B cell (primary cell): ENCODE data around the gene CDHR3. TPM values are rescaled to one million over a fixed set of nuclear protein-coding genes. Genes with fewer than 3 reads are reported as not detected.
A peak's percentile ranks its signal among the peaks of the same experiment; 100 is the strongest.

Experiments used
- ATAC-seq: fragments of 200-7000 bp; cut with Tn5 transposase; one replicate; pipeline ENCODE4 v1.10.0; 2021; ENCODE audit warnings: low read depth, mild to moderate bottlenecking, moderate number of reproducible peaks, moderate library complexity
- CTCF ChIA-PET: fragments of 350-600 bp; sonication (Branson Sonifier 250); formaldehyde crosslinking; loops from one replicate; lab custom pipeline; 2021; ENCODE audit warnings: antibody characterized with exemption, inconsistent platforms; lab: Charles Lee
- POLR2A ChIA-PET: fragments of 350-600 bp; sonication (Branson Sonifier 250); formaldehyde crosslinking; loops from one replicate; lab custom pipeline; 2021; ENCODE audit warnings: antibody characterized with exemption; lab: Charles Lee
- DNase-seq: peaks from one replicate; pipeline ENCODE4 v3.0.0; 2013
- H2AFZ ChIP-seq: 2 replicates; pipeline ENCODE4 v1.6.1; 2012; ENCODE audit warnings: mild to moderate bottlenecking, low read depth, low read length; ENCODE audit not compliant: insufficient read depth, poor library complexity, severe bottlenecking
- H3K27ac ChIP-seq, 2 donors: 1 replicate in 1 of 2; 2 replicates in 1 of 2; pipeline ENCODE4 v1.5.1; 2012 to 2013; ENCODE audit warnings: low read length in 2 of 2, mild to moderate bottlenecking in 2 of 2, moderate library complexity in 1 of 2
- H3K27me3 ChIP-seq, 4 experiments: fragments of 200-600 bp in 1 of 4; sonication (generic) in 1 of 4; replicated peaks in 1 of 4; 1 replicate in 2 of 4; 2 replicates in 2 of 4; pipeline versions ENCODE4 v1.6.1 to v1.7.0; 2013 to 2016; ENCODE audit warnings: low read length in 3 of 4, mild to moderate bottlenecking in 2 of 4, mixed read lengths in 1 of 4, moderate library complexity in 1 of 4; ENCODE audit not compliant: insufficient read depth in 4 of 4, control insufficient read depth in 3 of 4; ENCODE audit errors: control extremely low read depth in 1 of 4
- H3K36me3 ChIP-seq, 2 experiments: replicated peaks in 1 of 2; 1 replicate in 1 of 2; 2 replicates in 1 of 2; pipeline versions ENCODE4 v1.6.1 to v1.7.1; 2013; ENCODE audit warnings: low read length in 1 of 2; ENCODE audit not compliant: insufficient read depth in 2 of 2, control insufficient read depth in 1 of 2; ENCODE audit errors: control extremely low read depth in 1 of 2, extremely low read depth in 1 of 2
- H3K4me1 ChIP-seq, 2 donors: fragments of 200-600 bp in 1 of 2; sonication (generic) in 1 of 2; 1 replicate in 1 of 2; 2 replicates in 1 of 2; pipeline versions ENCODE4 v1.5.1 to v1.6.1; 2013 to 2017; ENCODE audit warnings: low read length in 2 of 2; ENCODE audit not compliant: control insufficient read depth in 2 of 2, insufficient read depth in 2 of 2
- H3K4me2 ChIP-seq: replicated peaks from 2 replicates; pipeline ENCODE3; 2012; ENCODE audit warnings: mild to moderate bottlenecking, low read depth, low read length; ENCODE audit not compliant: poor library complexity, severe bottlenecking
- H3K4me3 ChIP-seq, 5 experiments: fragments of 200-600 bp in 1 of 5; sonication (generic) in 1 of 5; 1 replicate in 3 of 5; 2 replicates in 2 of 5; pipeline versions ENCODE4 v1.5.1 to v1.7.0; 2011 to 2016; ENCODE audit warnings: low read length in 4 of 5, mild to moderate bottlenecking in 4 of 5, low read depth in 2 of 5, control low read depth in 1 of 5, moderate library complexity in 1 of 5; ENCODE audit not compliant: insufficient read depth in 1 of 5; ENCODE audit errors: control extremely low read depth in 1 of 5, extremely low read depth in 1 of 5
- H3K79me2 ChIP-seq: fragments of 200-600 bp; sonication (generic); one replicate; pipeline ENCODE4 v1.6.0; 2016; ENCODE audit warnings: low read length; ENCODE audit not compliant: control insufficient read depth, insufficient read depth
- H3K9ac ChIP-seq: fragments of 200-600 bp; sonication (generic); 2 replicates; pipeline ENCODE4 v1.6.1; 2017; ENCODE audit warnings: mild to moderate bottlenecking, low read length, moderate library complexity
- H3K9me3 ChIP-seq, 3 donors: one replicate each; pipeline versions ENCODE4 v1.6.1 to v1.7.1; 2013; ENCODE audit warnings: low read length in 2 of 3; ENCODE audit not compliant: control insufficient read depth in 2 of 3, insufficient read depth in 1 of 3; ENCODE audit errors: control extremely low read depth in 1 of 3
- H4K20me1 ChIP-seq: 2 replicates; pipeline ENCODE4 v1.6.0; 2012; ENCODE audit warnings: mild to moderate bottlenecking, low read length; ENCODE audit not compliant: insufficient read depth, control insufficient read depth, poor library complexity, severe bottlenecking
- H3K27ac Mint-ChIP-seq: one replicate; pipeline ENCODE4 v1.8.0; 2021; ENCODE audit warnings: mixed read lengths
- H3K27me3 Mint-ChIP-seq: one replicate; pipeline ENCODE4 v1.8.0; 2021; ENCODE audit warnings: mixed read lengths
- H3K4me1 Mint-ChIP-seq: one replicate; pipeline ENCODE4 v1.8.0; 2021; ENCODE audit warnings: mixed read lengths
- H3K4me3 Mint-ChIP-seq: one replicate; pipeline ENCODE4 v1.8.0; 2021; ENCODE audit warnings: mixed read lengths
- H3K9me3 Mint-ChIP-seq: one replicate; pipeline ENCODE4 v1.8.0; 2022; ENCODE audit warnings: mixed read lengths; ENCODE audit not compliant: insufficient read depth
- EZH2 ChIP-seq: IDR thresholded peaks from 2 replicates; pipeline ENCODE4 v1.6.1; 2012; ENCODE audit warnings: borderline replicate concordance, low read depth, mild to moderate bottlenecking, moderate library complexity, low read length; ENCODE audit not compliant: insufficient read depth, poor library complexity, severe bottlenecking
- WGBS: methylation state at CpG from one replicate; pipeline ENCODE4 v1.1.5; 2013; ENCODE audit warnings: missing lambda C conversion rate; ENCODE audit not compliant: insufficient coverage; 5-methylcytosine and 5-hydroxymethylcytosine counted together
- intact Hi-C: fragments of 100-400 bp; cut with micrococcal nuclease; formaldehyde crosslinking; loops from one replicate; pipeline ENCODE4 v1.10.0; 2022
- polyA plus RNA-seq: library from polyadenylated mRNA; depleted of rRNA; stranded (reverse); fragments of >200 nt; gene quantifications from 2 replicates; pipeline ENCODE4 v1.2.3, GENCODE V29; 2012
- total RNA-seq, 2 donors: library from RNA; stranded (reverse); fragments of 120-200 nt in 1 of 2; gene quantifications; 1 replicate in 1 of 2; 2 replicates in 1 of 2; pipeline versions ENCODE4 v1.2.3 to v1.2.4, GENCODE V29; 2013 to 2022
- TF ChIP-seq, protein P1 (sequence below): fragments of 200-600 bp; IDR thresholded peaks from one replicate; pipeline ENCODE4 v1.8.0; 2022; ENCODE audit warnings: antibody characterized with exemption, mild to moderate bottlenecking

CDHR3 gene
- total and polyA plus RNA-seq, 2 donors (not counting 1 experiment from before 2014, with no cell fraction given) = 0.34 to 2.6 TPM

GRCh38 chr7:106073701-106074100 is 110.6 kb downstream of the CDHR3 start:
- no peaks in the 10 kb centered on the region for H3K9me3 Mint-ChIP-seq
- DNase-seq (no peak), ATAC-seq (no peak)
- Histone ChIP-seq H4K20me1 (no peaks in the 10 kb centered on the region), H3K9me3 (no peaks in the 10 kb centered on the region), H3K4me3 (peak overlapping the region in 1 of 5 experiments; percentile 13), H3K9ac (peak overlapping the region; percentile 13), H3K27ac (peak overlapping the region; percentile 95 to 97), H3K4me1 (peaks cover 91 to 96% of the 10 kb centered on the region in 2 donors), H3K79me2 (peaks cover 3% of the 10 kb centered on the region), H2AFZ (no peak overlapping the region), H3K4me2 (peak overlapping the region; percentile 67), H3K36me3 (no peaks in the 10 kb centered on the region), H3K27me3 (no peaks in the 10 kb centered on the region)
- no CpG with 5 or more reads among the region's 3 CpGs for WGBS
- TF ChIP-seq, protein P1, sequence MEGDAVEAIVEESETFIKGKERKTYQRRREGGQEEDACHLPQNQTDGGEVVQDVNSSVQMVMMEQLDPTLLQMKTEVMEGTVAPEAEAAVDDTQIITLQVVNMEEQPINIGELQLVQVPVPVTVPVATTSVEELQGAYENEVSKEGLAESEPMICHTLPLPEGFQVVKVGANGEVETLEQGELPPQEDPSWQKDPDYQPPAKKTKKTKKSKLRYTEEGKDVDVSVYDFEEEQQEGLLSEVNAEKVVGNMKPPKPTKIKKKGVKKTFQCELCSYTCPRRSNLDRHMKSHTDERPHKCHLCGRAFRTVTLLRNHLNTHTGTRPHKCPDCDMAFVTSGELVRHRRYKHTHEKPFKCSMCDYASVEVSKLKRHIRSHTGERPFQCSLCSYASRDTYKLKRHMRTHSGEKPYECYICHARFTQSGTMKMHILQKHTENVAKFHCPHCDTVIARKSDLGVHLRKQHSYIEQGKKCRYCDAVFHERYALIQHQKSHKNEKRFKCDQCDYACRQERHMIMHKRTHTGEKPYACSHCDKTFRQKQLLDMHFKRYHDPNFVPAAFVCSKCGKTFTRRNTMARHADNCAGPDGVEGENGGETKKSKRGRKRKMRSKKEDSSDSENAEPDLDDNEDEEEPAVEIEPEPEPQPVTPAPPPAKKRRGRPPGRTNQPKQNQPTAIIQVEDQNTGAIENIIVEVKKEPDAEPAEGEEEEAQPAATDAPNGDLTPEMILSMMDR = no peak
- no peak for TF ChIP-seq EZH2
- H3K27ac Mint-ChIP-seq = peak overlapping the region; percentile 99
- CTCF ChIA-PET = interaction anchor here (0.6 to 7.5 kb wide), 8 partner anchors 9 to 92 kb away, joined by 3 to 147 read pairs (median 54); partner anchors contain the start of gene SYPL1
- H3K27me3 Mint-ChIP-seq = no peaks in the 10 kb centered on the region
- intact Hi-C loops = loop anchor here (5.0 to 10.0 kb wide), 2 partner anchors 79 to 1129 kb away; no protein-coding TSS in a partner anchor
- POLR2A ChIA-PET = interaction anchor here (1.1 to 6.2 kb wide), 4 partner anchors 10 to 41 kb away, joined by 4 to 148 read pairs (median 28); partner anchors contain the start of gene SYPL1
- H3K4me3 Mint-ChIP-seq = peak overlapping the region; percentile 75
- H3K4me1 Mint-ChIP-seq = peaks cover 87% of the 10 kb centered on the region

DNA sequence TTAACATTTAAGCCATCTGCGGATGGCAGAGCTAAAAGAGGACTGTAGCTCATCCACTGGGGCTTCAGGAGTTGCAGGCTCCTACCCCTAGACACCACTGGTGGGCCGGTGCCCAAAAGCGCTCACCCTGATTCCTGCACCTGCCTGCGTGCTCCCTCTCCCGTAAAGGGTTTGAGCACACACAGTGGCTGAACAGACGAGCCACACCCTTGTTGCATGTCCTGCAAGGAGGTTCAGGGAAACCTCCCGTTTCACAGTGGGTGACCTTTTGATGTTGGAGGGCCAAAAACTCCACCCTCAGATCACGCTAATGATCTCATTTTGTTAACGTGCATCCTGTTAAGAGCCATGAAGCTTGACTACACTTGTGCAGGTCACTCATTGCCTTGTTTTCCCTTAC is 111.2 kb downstream of the CDHR3 start:
- ChIA-PET CTCF (interaction anchor here (0.6 to 7.5 kb wide), 9 partner anchors 10 to 91 kb away, joined by 3 to 147 read pairs (median 53); partner anchors contain the start of gene SYPL1), POLR2A (interaction anchor here (1.1 to 6.2 kb wide), 4 partner anchors 9 to 40 kb away, joined by 4 to 148 read pairs (median 28); partner anchors contain the start of gene SYPL1)
- peaks cover 87% of the 10 kb centered on the region for H3K4me1 Mint-ChIP-seq
- no peaks in the 10 kb centered on the region for H3K9me3 Mint-ChIP-seq
- Histone ChIP-seq H3K4me3 (peak overlapping the region in 1 of 5 experiments; percentile 38), H3K9ac (peak overlapping the region; percentile 13), H4K20me1 (no peaks in the 10 kb centered on the region), H3K36me3 (no peaks in the 10 kb centered on the region), H3K79me2 (peaks cover 3% of the 10 kb centered on the region), H3K4me1 (peaks cover 91 to 96% of the 10 kb centered on the region in 2 donors), H3K27ac (peak overlapping the region; percentile 95 to 97), H3K4me2 (peak overlapping the region; percentile 67), H2AFZ (peak overlapping the region; percentile 59), H3K27me3 (no peaks in the 10 kb centered on the region), H3K9me3 (no peaks in the 10 kb centered on the region)
- peak; percentile 50 for DNase-seq
- WGBS = 15% methylated on average over 9 of the region's 9 CpGs
- intact Hi-C loops = loop anchor here (5.0 to 10.0 kb wide), 2 partner anchors 78 to 1129 kb away; no protein-coding TSS in a partner anchor
- ATAC-seq = peak; percentile 5
- no peaks in the 10 kb centered on the region for H3K27me3 Mint-ChIP-seq
- peak overlapping the region; percentile 99 for H3K27ac Mint-ChIP-seq
- H3K4me3 Mint-ChIP-seq = peak overlapping the region; percentile 75
- TF ChIP-seq, protein P1 = no peak
- no peak for TF ChIP-seq EZH2
